Measurements from ENCODE around the gene TFE3. TPM values are rescaled to one million over a fixed set of nuclear protein-coding genes. Genes with fewer than 3 reads are reported as not detected.

Gene TFE3
- total RNA-seq, 1 donor from 2014 or later = 53.2 TPM

- peak overlapping the region; percentile 91 for H3K27ac Mint-ChIP-seq
- H3K9me3 Mint-ChIP-seq = peaks cover 8% of the 10 kb centered on the region
- no peak for DNase-seq (ENCODE audit: low spot score in 2 of 2, unreplicated experiment in 2 of 2)
- peaks cover 31% of the 10 kb centered on the region for H3K4me1 Mint-ChIP-seq
- TF ChIP-seq CTCF (IDR thresholded peaks at IDR 0.05; ENCODE audit: unreplicated experiment) = no peak
- no peaks in the 10 kb centered on the region for H3K27me3 Mint-ChIP-seq (ENCODE audit: low read depth)
- H3K4me3 Mint-ChIP-seq = peak overlapping the region; percentile 90
- H3K36me3 Mint-ChIP-seq = peaks cover 2% of the 10 kb centered on the region
Measured at GRCh38 chrX:49043987-49044281, 777 bp upstream of the TFE3 start.

- Mint-ChIP-seq H3K36me3 (peaks cover 11% of the 10 kb centered on the region), H3K4me3 (peak overlapping the region; percentile 90), H3K27me3 (ENCODE audit: low read depth) (no peaks in the 10 kb centered on the region), H3K9me3 (peaks cover 8% of the 10 kb centered on the region), H3K4me1 (peaks cover 40% of the 10 kb centered on the region), H3K27ac (peak overlapping the region; percentile 100)
- no peak for DNase-seq (ENCODE audit: low spot score in 2 of 2, unreplicated experiment in 2 of 2)
- no peak for TF ChIP-seq CTCF (IDR thresholded peaks at IDR 0.05; ENCODE audit: unreplicated experiment)
Measured at GRCh38 chrX:49042581-49043219, 457 bp downstream of the TFE3 start.

GRCh38 chrX:49041744-49042580, 1.2 kb downstream of the TFE3 start:
- H3K4me3 Mint-ChIP-seq = peak overlapping the region; percentile 90
- H3K4me1 Mint-ChIP-seq = peaks cover 41% of the 10 kb centered on the region
- TF ChIP-seq CTCF (IDR thresholded peaks at IDR 0.05; ENCODE audit: unreplicated experiment) = no peak
- H3K9me3 Mint-ChIP-seq = peaks cover 8% of the 10 kb centered on the region
- no peaks in the 10 kb centered on the region for H3K27me3 Mint-ChIP-seq (ENCODE audit: low read depth)
- DNase-seq (ENCODE audit: low spot score in 2 of 2, unreplicated experiment in 2 of 2) = no peak
- H3K27ac Mint-ChIP-seq = peak overlapping the region; percentile 100
- peaks cover 13% of the 10 kb centered on the region for H3K36me3 Mint-ChIP-seq

GRCh38 chrX:49040376-49040955, 2.7 kb downstream of the TFE3 start:
- H3K9me3 Mint-ChIP-seq = peaks cover 8% of the 10 kb centered on the region
- H3K27me3 Mint-ChIP-seq (ENCODE audit: low read depth) = no peaks in the 10 kb centered on the region

More at GRCh38 chrX:49040376-49040955, 2.7 kb downstream of the TFE3 start:
- no peak for DNase-seq (ENCODE audit: low spot score in 2 of 2, unreplicated experiment in 2 of 2)
- Mint-ChIP-seq H3K4me3 (peak overlapping the region; percentile 90), H3K27ac (peak overlapping the region; percentile 100), H3K36me3 (peaks cover 14% of the 10 kb centered on the region), H3K4me1 (peaks cover 41% of the 10 kb centered on the region)
- no peak for TF ChIP-seq CTCF (IDR thresholded peaks at IDR 0.05; ENCODE audit: unreplicated experiment)
